A549 (cell line): ENCODE measurements around the gene ONECUT3. TPM values are rescaled to one million over a fixed set of nuclear protein-coding genes. Genes with fewer than 3 reads are reported as not detected.
A peak's percentile ranks its signal among the peaks of the same experiment; 100 is the strongest.

Experiments used
- ATAC-seq, 2 experiments: fragments of 200-7000 bp in 1 of 2; fragments of >200 bp in 1 of 2; cut with Nextera tagmentation in 1 of 2; cut with Tn5 transposase in 1 of 2; 3 replicates each; pipeline versions ENCODE4 v1.8.0 to v1.9.1; 2018 to 2020; ENCODE audit warnings: mild to moderate bottlenecking in 1 of 2, moderate library complexity in 1 of 2
- CTCF ChIA-PET: fragments of 300-600 bp; sonication (Branson Sonifier 250); formaldehyde crosslinking; extraction: SDS; loops from one replicate; lab custom pipeline; 2021; ENCODE audit warnings: antibody characterized with exemption, inconsistent platforms; lab: Yijun Ruan, JAX
- POLR2A ChIA-PET: fragments of 350-600 bp; formaldehyde crosslinking; extraction: SDS; loops from one replicate; lab custom pipeline; 2021; ENCODE audit warnings: antibody characterized with exemption, inconsistent platforms; lab: Yijun Ruan, JAX
- DNase-seq, 2 experiments: peaks; one replicate each; pipeline versions ENCODE4 v3.0.0 to v3.0.0-alpha.2; 2011 to 2016; ENCODE audit warnings: low read depth in 1 of 2, low spot score in 1 of 2
- FAIRE-seq: peaks from 2 replicates; lab custom pipeline; 2011; peaks lifted over from hg19 to GRCh38; lab: Jason Lieb, UNC
- H3K27ac ChIP-seq, 2 experiments: fragments of >200 bp; sonication (Bioruptor Twin); formaldehyde crosslinking; 3 replicates each; pipeline ENCODE4 v1.5.1; 2016 to 2017
- H3K4me1 ChIP-seq: fragments of >200 bp; sonication (Bioruptor Twin); formaldehyde crosslinking; 3 replicates; pipeline ENCODE4 v1.6.1; 2016
- H3K4me2 ChIP-seq: fragments of >200 bp; sonication (Bioruptor Twin); formaldehyde crosslinking; 3 replicates; pipeline ENCODE4 v1.6.1; 2016
- H3K4me3 ChIP-seq: fragments of >200 bp; sonication (Bioruptor Twin); formaldehyde crosslinking; 3 replicates; pipeline ENCODE4 v1.5.1; 2016
- H3K9me3 ChIP-seq: fragments of >200 bp; sonication (Bioruptor Twin); formaldehyde crosslinking; 3 replicates; pipeline ENCODE4 v1.6.1; 2016
- BHLHE40 ChIP-seq: IDR thresholded peaks from 2 replicates; pipeline ENCODE4 v1.6.1; 2012; ENCODE audit warnings: low read depth, low read length, inconsistent platforms
- CEBPB ChIP-seq, 2 experiments: fragments of >200 bp in 1 of 2; sonication (Bioruptor Twin) in 1 of 2; formaldehyde crosslinking in 1 of 2; IDR thresholded peaks; 2 replicates each; pipeline ENCODE4 v1.6.1; 2012 to 2016
- CHD2 ChIP-seq: fragments of 150-350 bp; IDR thresholded peaks from 2 replicates; pipeline ENCODE4 v1.6.1; 2014; ENCODE audit warnings: low read length; ENCODE audit not compliant: partially characterized antibody
- CHD4 ChIP-seq: fragments of 200-600 bp; sonication (generic); IDR thresholded peaks from 2 replicates; pipeline ENCODE4 v1.6.1; 2016; ENCODE audit warnings: antibody characterized with exemption, mild to moderate bottlenecking, borderline replicate concordance
- EHF ChIP-seq: fragments of 250-450 bp; sonication (Bioruptor Pico); IDR thresholded peaks from 2 replicates; pipeline ENCODE4 v1.5.0; 2020; ENCODE audit warnings: mild to moderate bottlenecking
- EHMT2 ChIP-seq: fragments of 200-600 bp; sonication (generic); IDR thresholded peaks from 2 replicates; pipeline ENCODE4 v1.6.1; 2016; ENCODE audit warnings: antibody characterized with exemption, low read depth, mild to moderate bottlenecking, moderate library complexity
- EP300 ChIP-seq, 2 experiments: fragments of >200 bp; sonication (Bioruptor Twin); formaldehyde crosslinking; IDR thresholded peaks; 2 replicates in 1 of 2; 3 replicates in 1 of 2; pipeline ENCODE4 v1.6.1; 2016 to 2017
- GATA3 ChIP-seq: IDR thresholded peaks from 2 replicates; pipeline ENCODE4 v1.6.1; 2012; ENCODE audit warnings: borderline replicate concordance
- HDAC2 ChIP-seq: fragments of 200-600 bp; sonication (generic); IDR thresholded peaks from 2 replicates; pipeline ENCODE4 v1.6.1; 2016
- HOXA7 ChIP-seq: fragments of 250-450 bp; sonication (Bioruptor Pico); IDR thresholded peaks from 2 replicates; pipeline ENCODE4 v1.5.0; 2020; ENCODE audit warnings: mild to moderate bottlenecking, moderate library complexity
- HOXB13 ChIP-seq: fragments of 250-450 bp; sonication (Bioruptor Pico); IDR thresholded peaks from 2 replicates; pipeline ENCODE4 v1.5.0; 2020; ENCODE audit warnings: low read depth, mild to moderate bottlenecking, moderate library complexity
- JUN ChIP-seq, 2 experiments: fragments of >200 bp; sonication (Bioruptor Twin); formaldehyde crosslinking; IDR thresholded peaks; 2 replicates in 1 of 2; 3 replicates in 1 of 2; pipeline ENCODE4 v1.6.1; 2016 to 2017
- MYC ChIP-seq: IDR thresholded peaks from 2 replicates; pipeline ENCODE4 v1.6.1; 2012; ENCODE audit warnings: mild to moderate bottlenecking, inconsistent platforms, low read length, improper control_type of control experiment, borderline replicate concordance
- NFE2L2 ChIP-seq: fragments of 150-350 bp; conservative IDR thresholded peaks from 2 replicates; pipeline ENCODE4 v1.6.1; 2014; ENCODE audit warnings: low read length
- NR3C1 ChIP-seq: fragments of >200 bp; sonication (Bioruptor Twin); formaldehyde crosslinking; IDR thresholded peaks from 3 replicates; pipeline ENCODE4 v1.6.1; 2017
- RAD21 ChIP-seq, 2 experiments: fragments of >200 bp in 1 of 2; sonication (Bioruptor Twin) in 1 of 2; formaldehyde crosslinking in 1 of 2; IDR thresholded peaks in 1 of 2; conservative IDR thresholded peaks in 1 of 2; 2 replicates in 1 of 2; 3 replicates in 1 of 2; pipeline ENCODE4 v1.6.1; 2012 to 2018; ENCODE audit warnings: inconsistent platforms in 1 of 2
- RFX5 ChIP-seq: fragments of 450-650 bp; IDR thresholded peaks from 2 replicates; pipeline ENCODE4 v1.7.1; 2014; ENCODE audit warnings: antibody characterized with exemption, mild to moderate bottlenecking, moderate library complexity
- RNF2 ChIP-seq: fragments of 200-600 bp; sonication (generic); IDR thresholded peaks from 2 replicates; pipeline ENCODE4 v1.6.1; 2016; ENCODE audit warnings: low read depth, mild to moderate bottlenecking, antibody characterized with exemption, moderate library complexity, borderline replicate concordance
- TFCP2L1 ChIP-seq: fragments of 250-450 bp; sonication (Bioruptor Pico); IDR thresholded peaks from 2 replicates; pipeline ENCODE4 v1.5.0; 2021; ENCODE audit warnings: mild to moderate bottlenecking
- TP53 ChIP-seq: fragments of 250-450 bp; sonication (Bioruptor Pico); IDR thresholded peaks from 2 replicates; pipeline ENCODE4 v1.5.0; 2021; ENCODE audit warnings: mild to moderate bottlenecking, moderate library complexity
- ZC3H11A ChIP-seq: fragments of 450-650 bp; IDR thresholded peaks from 2 replicates; pipeline ENCODE4 v1.6.1; 2014; ENCODE audit warnings: antibody characterized with exemption, mild to moderate bottlenecking
- ZSCAN20 ChIP-seq: fragments of 250-450 bp; sonication (Bioruptor Pico); IDR thresholded peaks from 2 replicates; pipeline ENCODE4 v1.8.0; 2022; ENCODE audit warnings: mild to moderate bottlenecking, moderate library complexity
- WGBS: methylation state at CpG from one replicate; pipeline ENCODE4 v1.1.6; 2017; ENCODE audit errors: missing lambda C conversion rate; 5-methylcytosine and 5-hydroxymethylcytosine counted together
- polyA plus RNA-seq, 4 experiments: library from polyadenylated mRNA; depleted of rRNA in 3 of 4; stranded (reverse); fragments of >200 nt; fragmentation: RNase III in 1 of 4; extraction: RNeasy Plus Mini Kit Qiagen cat#74134 plus additional on column Dnase treatment in 1 of 4; gene quantifications; 2 replicates in 3 of 4; 3 replicates in 1 of 4; pipeline ENCODE4 v1.2.3, GENCODE V29; 2011 to 2017
- TF ChIP-seq, protein P1 (sequence below): IDR thresholded peaks from 2 replicates; pipeline ENCODE4 v1.6.1; 2012
- TF ChIP-seq, protein P2 (sequence below): IDR thresholded peaks from 2 replicates; pipeline ENCODE4 v1.6.1; 2012; ENCODE audit warnings: low read depth, borderline replicate concordance
- TF ChIP-seq, protein P3 (sequence below): fragments of 450-650 bp; IDR thresholded peaks from 2 replicates; pipeline ENCODE4 v1.6.1; 2014; ENCODE audit warnings: antibody characterized with exemption
- TF ChIP-seq, protein P4 (sequence below): fragments of 150-350 bp; IDR thresholded peaks from 2 replicates; pipeline ENCODE4 v1.6.1; 2014; ENCODE audit warnings: low read depth, mild to moderate bottlenecking, low read length

ONECUT3 gene
- polyA plus RNA-seq, 2 of the 4 experiments (the other 2 are of a cell fraction): 0.01 TPM; not detected in 1

DNA sequence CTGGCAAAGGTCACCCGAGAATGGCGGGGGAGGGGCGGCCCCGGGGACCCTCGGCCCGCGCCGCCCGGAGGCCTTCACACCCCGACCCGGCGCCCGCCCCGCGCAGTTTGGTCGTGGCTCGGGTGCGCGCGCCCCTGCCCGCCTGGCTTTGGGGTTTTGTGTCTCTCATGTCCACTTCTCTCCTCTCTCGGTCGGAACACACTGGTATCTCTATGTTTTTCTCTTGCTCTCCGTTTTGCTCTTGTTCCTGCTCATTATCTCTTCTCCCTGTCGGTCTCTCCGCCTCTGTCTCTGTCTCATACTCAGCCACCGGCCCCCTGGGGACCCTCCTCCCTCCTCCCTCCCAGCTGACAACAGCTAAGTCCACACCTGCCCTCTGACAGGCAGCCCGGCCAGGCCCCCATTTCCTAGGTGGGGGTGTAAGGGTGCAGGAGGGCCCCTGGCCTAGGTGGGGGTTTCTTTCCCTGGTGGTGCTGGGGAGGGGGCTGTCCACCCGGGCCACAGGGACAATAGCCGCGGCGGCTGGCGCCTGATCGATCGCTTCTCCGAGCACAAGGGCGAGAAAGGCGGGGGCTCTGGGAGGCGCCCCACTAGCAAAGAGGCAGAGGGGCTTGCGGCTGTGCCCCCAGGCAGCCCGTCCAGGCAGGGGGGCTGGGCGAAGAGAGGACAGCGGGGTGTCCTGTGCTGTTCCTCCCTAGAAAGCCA lies 2.3 kb downstream of the ONECUT3 start:
- TF ChIP-seq RFX5 (no peak), EP300 (IDR thresholded peaks at IDR 0.05) (no peak), ZSCAN20 (CRISPR knock-in tag) (no peak), EHF (CRISPR knock-in tag) (no peak), MYC (no peak), ZC3H11A (no peak), BHLHE40 (no peak), RAD21 (conservative IDR thresholded peaks at IDR 0.05 in 1 of 2, IDR thresholded peaks at IDR 0.05 in 1 of 2) (no peak), TP53 (CRISPR knock-in tag) (no peak), JUN (IDR thresholded peaks at IDR 0.05) (no peak), GATA3 (no peak), CHD2 (no peak)
- TF ChIP-seq, protein P1, sequence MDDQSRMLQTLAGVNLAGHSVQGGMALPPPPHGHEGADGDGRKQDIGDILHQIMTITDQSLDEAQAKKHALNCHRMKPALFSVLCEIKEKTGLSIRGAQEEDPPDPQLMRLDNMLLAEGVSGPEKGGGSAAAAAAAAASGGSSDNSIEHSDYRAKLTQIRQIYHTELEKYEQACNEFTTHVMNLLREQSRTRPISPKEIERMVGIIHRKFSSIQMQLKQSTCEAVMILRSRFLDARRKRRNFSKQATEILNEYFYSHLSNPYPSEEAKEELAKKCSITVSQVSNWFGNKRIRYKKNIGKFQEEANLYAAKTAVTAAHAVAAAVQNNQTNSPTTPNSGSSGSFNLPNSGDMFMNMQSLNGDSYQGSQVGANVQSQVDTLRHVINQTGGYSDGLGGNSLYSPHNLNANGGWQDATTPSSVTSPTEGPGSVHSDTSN: no peak
- TF ChIP-seq, protein P2, sequence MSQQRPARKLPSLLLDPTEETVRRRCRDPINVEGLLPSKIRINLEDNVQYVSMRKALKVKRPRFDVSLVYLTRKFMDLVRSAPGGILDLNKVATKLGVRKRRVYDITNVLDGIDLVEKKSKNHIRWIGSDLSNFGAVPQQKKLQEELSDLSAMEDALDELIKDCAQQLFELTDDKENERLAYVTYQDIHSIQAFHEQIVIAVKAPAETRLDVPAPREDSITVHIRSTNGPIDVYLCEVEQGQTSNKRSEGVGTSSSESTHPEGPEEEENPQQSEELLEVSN: no peak
- TF ChIP-seq, protein P3, sequence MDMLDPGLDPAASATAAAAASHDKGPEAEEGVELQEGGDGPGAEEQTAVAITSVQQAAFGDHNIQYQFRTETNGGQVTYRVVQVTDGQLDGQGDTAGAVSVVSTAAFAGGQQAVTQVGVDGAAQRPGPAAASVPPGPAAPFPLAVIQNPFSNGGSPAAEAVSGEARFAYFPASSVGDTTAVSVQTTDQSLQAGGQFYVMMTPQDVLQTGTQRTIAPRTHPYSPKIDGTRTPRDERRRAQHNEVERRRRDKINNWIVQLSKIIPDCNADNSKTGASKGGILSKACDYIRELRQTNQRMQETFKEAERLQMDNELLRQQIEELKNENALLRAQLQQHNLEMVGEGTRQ: no peak
- ChIA-PET POLR2A (no interaction called here), CTCF (interaction anchor here (1.2 to 3.2 kb wide), 3 partner anchors 9 to 83 kb away, joined by 3 to 16 read pairs (median 7); no protein-coding TSS in a partner anchor)
- Histone ChIP-seq H3K27ac (no peak overlapping the region), H3K4me3 (no peak overlapping the region; the same call in 2 of the 3 replicates), H3K4me1 (peaks cover 10% of the 10 kb centered on the region; the same call in 2 of the 3 replicates), H3K4me2 (peak overlapping the region; percentile 48; the same call in 2 of the 3 replicates), H3K9me3 (no peaks in the 10 kb centered on the region)
- 7% methylated on average over 12 of the region's 43 CpGs for WGBS
- DNase-seq: no peak
- FAIRE-seq: no peak
- ATAC-seq: no peak

DNA sequence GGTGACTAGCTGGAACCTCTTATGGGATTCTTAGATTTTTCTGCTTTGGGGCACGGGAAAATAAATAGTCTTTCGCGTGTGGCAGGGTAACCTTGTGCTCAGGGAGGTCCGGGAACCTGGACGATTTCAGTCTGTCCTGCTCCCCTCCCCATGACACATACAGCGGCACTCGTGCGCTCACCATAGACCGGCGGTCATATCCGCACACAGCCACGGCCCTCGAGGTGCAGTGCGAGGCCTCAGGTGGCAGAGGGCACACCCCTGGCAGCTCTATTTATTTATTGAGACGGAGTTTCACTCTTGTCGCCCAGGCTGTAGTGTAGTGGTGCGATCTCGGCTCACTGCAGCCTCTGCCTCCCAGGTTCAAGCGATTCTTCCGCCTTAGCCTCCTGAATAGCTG lies 3.0 kb downstream of the ONECUT3 start:
- ChIA-PET CTCF (interaction anchor here (1.2 to 3.2 kb wide), 2 partner anchors 10 to 84 kb away, joined by 5 to 16 read pairs; no protein-coding TSS in a partner anchor), POLR2A (no interaction called here)
- no peak for DNase-seq
- H3K27ac ChIP-seq: no peak overlapping the region
- H3K4me3 ChIP-seq: no peak overlapping the region
- ATAC-seq: peak in 1 of 2 experiments; percentile 18; a peak in 3 of 6 replicates
- peaks cover 10% of the 10 kb centered on the region; the same call in 2 of the 3 replicates for H3K4me1 ChIP-seq
- H3K9me3 ChIP-seq: no peaks in the 10 kb centered on the region
- H3K4me2 ChIP-seq: no peak overlapping the region
- no peak for FAIRE-seq
- WGBS: 4% methylated on average over 14 of the region's 20 CpGs
- TF ChIP-seq, protein P4, sequence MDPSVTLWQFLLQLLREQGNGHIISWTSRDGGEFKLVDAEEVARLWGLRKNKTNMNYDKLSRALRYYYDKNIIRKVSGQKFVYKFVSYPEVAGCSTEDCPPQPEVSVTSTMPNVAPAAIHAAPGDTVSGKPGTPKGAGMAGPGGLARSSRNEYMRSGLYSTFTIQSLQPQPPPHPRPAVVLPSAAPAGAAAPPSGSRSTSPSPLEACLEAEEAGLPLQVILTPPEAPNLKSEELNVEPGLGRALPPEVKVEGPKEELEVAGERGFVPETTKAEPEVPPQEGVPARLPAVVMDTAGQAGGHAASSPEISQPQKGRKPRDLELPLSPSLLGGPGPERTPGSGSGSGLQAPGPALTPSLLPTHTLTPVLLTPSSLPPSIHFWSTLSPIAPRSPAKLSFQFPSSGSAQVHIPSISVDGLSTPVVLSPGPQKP: no peak
- TF ChIP-seq NFE2L2 (no peak), ZSCAN20 (CRISPR knock-in tag) (no peak), HOXA7 (CRISPR knock-in tag) (no peak), JUN (IDR thresholded peaks at IDR 0.05) (no peak), RNF2 (no peak), CEBPB (IDR thresholded peaks at IDR 0.05) (no peak), TP53 (CRISPR knock-in tag) (no peak), EHMT2 (no peak), NR3C1 (no peak), HDAC2 (no peak), CHD4 (no peak), TFCP2L1 (CRISPR knock-in tag) (no peak), HOXB13 (CRISPR knock-in tag) (no peak)
- TF ChIP-seq, protein P1: no peak
- TF ChIP-seq, protein P3: no peak
- TF ChIP-seq, all 56 proteins: peak for 0
